Fibroblast of lung (primary cell): ENCODE data around the gene MCRIP2. TPM values are rescaled to one million over a fixed set of nuclear protein-coding genes. Genes with fewer than 3 reads are reported as not detected.

ENCODE experiments used
- DNase-seq, 2 donors: peaks; one replicate each; pipeline versions ENCODE4 v3.0.0 to v3.0.0-alpha.2; 2010; ENCODE audit warnings: low read depth in 2 of 2
- H2AFZ ChIP-seq: 2 replicates; pipeline ENCODE4 v1.5.1; 2012; ENCODE audit warnings: low read length, control low read depth, inconsistent platforms
- H3K27ac ChIP-seq: 2 replicates; pipeline ENCODE4 v1.5.1; 2011; ENCODE audit warnings: low read length, control low read depth; ENCODE audit not compliant: insufficient read depth
- H3K27me3 ChIP-seq: 2 replicates; pipeline ENCODE4 v1.5.1; 2011; ENCODE audit warnings: mild to moderate bottlenecking, low read length; ENCODE audit not compliant: control insufficient read depth, insufficient read depth
- H3K36me3 ChIP-seq: 2 replicates; pipeline ENCODE4 v1.5.1; 2011; ENCODE audit warnings: low read length; ENCODE audit not compliant: control insufficient read depth, insufficient read depth
- H3K4me1 ChIP-seq: 2 replicates; pipeline ENCODE4 v1.5.1; 2011; ENCODE audit warnings: low read length; ENCODE audit not compliant: control insufficient read depth, insufficient read depth; ENCODE audit errors: extremely low read depth
- H3K4me2 ChIP-seq: 2 replicates; pipeline ENCODE4 v1.5.1; 2011; ENCODE audit warnings: low read length, control low read depth; ENCODE audit not compliant: insufficient read depth; ENCODE audit errors: extremely low read depth
- H3K4me3 ChIP-seq, 4 experiments: fragments of 200-600 bp in 1 of 4; sonication (generic) in 1 of 4; replicated peaks in 1 of 4; 2 replicates each; pipeline ENCODE4 v1.5.1; 2011 to 2016; ENCODE audit warnings: low read length in 4 of 4, low read depth in 3 of 4, mild to moderate bottlenecking in 3 of 4, control low read depth in 2 of 4, inconsistent platforms in 1 of 4, mixed read lengths in 1 of 4; ENCODE audit not compliant: insufficient read depth in 1 of 4; ENCODE audit errors: control extremely low read depth in 1 of 4
- H3K79me2 ChIP-seq: 2 replicates; pipeline ENCODE4 v1.5.1; 2012; ENCODE audit warnings: mild to moderate bottlenecking, low read length, inconsistent platforms; ENCODE audit not compliant: control insufficient read depth, insufficient read depth
- H3K9ac ChIP-seq: 2 replicates; pipeline ENCODE4 v1.5.1; 2011; ENCODE audit warnings: mild to moderate bottlenecking, low read length, control low read depth; ENCODE audit not compliant: insufficient read depth
- H3K9me3 ChIP-seq: 2 replicates; pipeline ENCODE4 v1.5.1; 2012; ENCODE audit warnings: low read depth, low read length; ENCODE audit not compliant: control insufficient read depth, insufficient read depth
- H4K20me1 ChIP-seq: 2 replicates; pipeline ENCODE4 v1.5.1; 2011; ENCODE audit warnings: low read length; ENCODE audit not compliant: control insufficient read depth, insufficient read depth; ENCODE audit errors: extremely low read depth
- CTCF ChIP-seq, 2 donors: IDR thresholded peaks in 1 of 2; conservative IDR thresholded peaks in 1 of 2; 1 replicate in 1 of 2; 2 replicates in 1 of 2; pipeline ENCODE4 v1.5.1; 2011 to 2012; ENCODE audit warnings: low read length in 2 of 2, control low read depth in 1 of 2, inconsistent platforms in 1 of 2, low read depth in 1 of 2, mild to moderate bottlenecking in 1 of 2
- EZH2 ChIP-seq: IDR thresholded peaks from 2 replicates; pipeline ENCODE4 v1.5.1; 2012; ENCODE audit warnings: low read length, control low read depth, mild to moderate bottlenecking; ENCODE audit errors: missing control alignments
- polyA plus RNA-seq, 2 donors: library from polyadenylated mRNA; depleted of rRNA in 1 of 2; stranded (reverse) in 1 of 2; unstranded in 1 of 2; fragments of >200 nt; gene quantifications; 2 replicates each; pipeline ENCODE4 v1.2.1, GENCODE V29; 2011 to 2012; ENCODE audit warnings: missing spikeins in 1 of 2
- total RNA-seq: library from RNA; depleted of rRNA; stranded (reverse); fragments of >200 nt; gene quantifications from 2 replicates; pipeline ENCODE4 v1.2.1, GENCODE V29; 2014

Gene MCRIP2
- total and polyA plus RNA-seq, 2 donors (not counting 1 experiment from before 2014, with no cell fraction given) = 2.8 to 18.0 TPM

GRCh38 chr16:676913-677312 lies 35.3 kb downstream of the MCRIP2 start:
- Histone ChIP-seq H2AFZ (no peak overlapping the region), H3K4me3 (no peak overlapping the region), H3K27ac (no peak overlapping the region), H4K20me1 (no peaks in the 10 kb centered on the region), H3K79me2 (peaks cover 13% of the 10 kb centered on the region), H3K27me3 (no peaks in the 10 kb centered on the region), H3K4me1 (peaks cover 14% of the 10 kb centered on the region), H3K36me3 (peaks cover 16% of the 10 kb centered on the region), H3K4me2 (no peak overlapping the region), H3K9me3 (no peaks in the 10 kb centered on the region), H3K9ac (no peak overlapping the region)
- DNase-seq = no peak
- TF ChIP-seq CTCF (conservative IDR thresholded peaks at IDR 0.05 in 1 of 2, IDR thresholded peaks at IDR 0.05 in 1 of 2; ENCODE audit: low read depth in 1 of 2, low read length in 2 of 2) (no peak), EZH2 (no peak)

- no peak overlapping the region for H3K4me3 ChIP-seq
- H3K79me2 ChIP-seq = peaks cover 19% of the 10 kb centered on the region
- DNase-seq = no peak
- no peaks in the 10 kb centered on the region for H3K27me3 ChIP-seq
- no peak overlapping the region for H3K4me2 ChIP-seq
- H3K9ac ChIP-seq = no peak overlapping the region
- TF ChIP-seq EZH2 (no peak), CTCF (conservative IDR thresholded peaks at IDR 0.05 in 1 of 2, IDR thresholded peaks at IDR 0.05 in 1 of 2; ENCODE audit: low read depth in 1 of 2, low read length in 2 of 2) (no peak)
- H3K9me3 ChIP-seq = no peaks in the 10 kb centered on the region
- peaks cover 16% of the 10 kb centered on the region for H3K4me1 ChIP-seq
- H3K27ac ChIP-seq = no peak overlapping the region
- peaks cover 16% of the 10 kb centered on the region for H3K36me3 ChIP-seq
- H4K20me1 ChIP-seq = no peaks in the 10 kb centered on the region
- no peak overlapping the region for H2AFZ ChIP-seq
Observed at GRCh38 chr16:677316-678190, 35.9 kb downstream of the MCRIP2 start.

GRCh38 chr16:678209-678857 lies 36.7 kb downstream of the MCRIP2 start:
- H3K27me3 ChIP-seq = no peaks in the 10 kb centered on the region

More at GRCh38 chr16:678209-678857, 36.7 kb downstream of the MCRIP2 start:
- H3K36me3 ChIP-seq = peaks cover 19% of the 10 kb centered on the region
- no peak overlapping the region for H3K27ac ChIP-seq
- H3K4me1 ChIP-seq = peaks cover 18% of the 10 kb centered on the region
- no peak for DNase-seq
- no peak overlapping the region for H3K4me3 ChIP-seq
- peaks cover 26% of the 10 kb centered on the region for H3K79me2 ChIP-seq
- H3K4me2 ChIP-seq = no peak overlapping the region
- H2AFZ ChIP-seq = no peak overlapping the region
- no peaks in the 10 kb centered on the region for H3K9me3 ChIP-seq
- H3K9ac ChIP-seq = no peak overlapping the region
- TF ChIP-seq CTCF (conservative IDR thresholded peaks at IDR 0.05 in 1 of 2, IDR thresholded peaks at IDR 0.05 in 1 of 2; ENCODE audit: low read depth in 1 of 2, low read length in 2 of 2) (no peak), EZH2 (no peak)
- no peaks in the 10 kb centered on the region for H4K20me1 ChIP-seq
